GM12878 (cell line): ENCODE data around the gene XKRX. TPM values are rescaled to one million over a fixed set of nuclear protein-coding genes. Genes with fewer than 3 reads are reported as not detected.

Experiments used
- ATAC-seq: fragments of 200-7000 bp; cut with Tn5 transposase; 3 replicates; pipeline ENCODE4 v1.9.1; 2020; ENCODE audit warnings: mild to moderate bottlenecking, moderate library complexity
- BruUV-seq: library from RNA; stranded (reverse); fragments of 400-500 nt; replicated peaks from 2 replicates; lab custom pipeline; 2021; lab: Mats Ljungman, UMichigan
- CTCF ChIA-PET: fragments of 300-600 bp; sonication (Branson Sonifier 250); formaldehyde crosslinking; extraction: SDS; loops from one replicate; lab custom pipeline; 2021; ENCODE audit warnings: inconsistent platforms; lab: Yijun Ruan, JAX
- POLR2A ChIA-PET: fragments of 350-600 bp; formaldehyde crosslinking; extraction: SDS; loops from one replicate; lab custom pipeline; 2021; ENCODE audit warnings: inconsistent platforms; lab: Charles Lee
- RAD21 ChIA-PET: fragments of 300-600 bp; sonication (Branson Sonifier 250); formaldehyde crosslinking; loops from one replicate; lab custom pipeline; 2023; ENCODE audit warnings: antibody characterized with exemption; ENCODE audit not compliant: unreplicated experiment; lab: Charles Lee
- SMC1A ChIA-PET: fragments of 300-600 bp; sonication (Branson Sonifier 250); formaldehyde crosslinking; loops from one replicate; lab custom pipeline; 2023; ENCODE audit not compliant: unreplicated experiment, uncharacterized antibody; lab: Charles Lee
- DNase-seq: peaks from one replicate; pipeline ENCODE4 v3.0.0-alpha.2; 2011; ENCODE audit warnings: low read depth, low spot score
- FAIRE-seq: peaks from 3 replicates; lab custom pipeline; 2011; peaks lifted over from hg19 to GRCh38; lab: Jason Lieb, UNC
- H2AFZ ChIP-seq: 2 replicates; pipeline ENCODE4 v1.6.0; 2011; ENCODE audit warnings: low read depth, low read length, control low read depth; ENCODE audit not compliant: control insufficient read depth
- H3K27ac ChIP-seq: 2 replicates; pipeline ENCODE4 v1.5.1; 2011; ENCODE audit warnings: control low read depth; ENCODE audit not compliant: control insufficient read depth, insufficient read depth
- H3K27me3 ChIP-seq, 2 experiments: replicated peaks in 1 of 2; 2 replicates each; pipeline versions ENCODE4 v1.6.0 to v1.6.1; 2011; ENCODE audit warnings: low read length in 1 of 2; ENCODE audit not compliant: control insufficient read depth in 2 of 2, insufficient read depth in 2 of 2
- H3K36me3 ChIP-seq, 2 experiments: 2 replicates each; pipeline ENCODE4 v1.5.1; 2011; ENCODE audit warnings: low read length in 1 of 2; ENCODE audit not compliant: control insufficient read depth in 2 of 2, insufficient read depth in 2 of 2
- H3K4me1 ChIP-seq: 2 replicates; pipeline ENCODE4 v1.6.1; 2011; ENCODE audit warnings: mild to moderate bottlenecking, low read length, moderate library complexity, mixed read lengths; ENCODE audit not compliant: control insufficient read depth, insufficient read depth
- H3K4me2 ChIP-seq: 2 replicates; pipeline ENCODE4 v1.6.0; 2011; ENCODE audit warnings: control low read depth; ENCODE audit not compliant: control insufficient read depth, insufficient read depth
- H3K4me3 ChIP-seq: fragments of 200-600 bp; sonication (generic); 2 replicates; pipeline ENCODE4 v1.5.1; 2016
- H3K79me2 ChIP-seq: 2 replicates; pipeline ENCODE4 v1.6.0; 2011; ENCODE audit warnings: low read length; ENCODE audit not compliant: control insufficient read depth, insufficient read depth
- H3K9ac ChIP-seq: 2 replicates; pipeline ENCODE4 v1.8.0; 2011; ENCODE audit warnings: low read length, control low read depth, mixed read lengths; ENCODE audit not compliant: control insufficient read depth, insufficient read depth
- H3K9me3 ChIP-seq: replicated peaks from 3 replicates; pipeline ENCODE4 v1.5.1; 2011; ENCODE audit warnings: mild to moderate bottlenecking, low read length; ENCODE audit not compliant: control insufficient read depth, insufficient read depth
- H4K20me1 ChIP-seq: 2 replicates; pipeline ENCODE4 v1.6.0; 2011; ENCODE audit not compliant: control insufficient read depth, insufficient read depth
- ATF2 ChIP-seq: IDR thresholded peaks from 2 replicates; pipeline ENCODE4 v1.6.1; 2012; ENCODE audit warnings: low read length, inconsistent platforms
- ATF7 ChIP-seq: fragments of 450-650 bp; IDR thresholded peaks from 2 replicates; pipeline ENCODE4 v1.6.1; 2016; ENCODE audit warnings: low read depth, mild to moderate bottlenecking
- CBX3 ChIP-seq: fragments of 200-600 bp; sonication (generic); IDR thresholded peaks from 2 replicates; pipeline ENCODE4 v1.6.1; 2016; ENCODE audit warnings: low read depth, borderline replicate concordance
- ELK1 ChIP-seq: IDR thresholded peaks from 2 replicates; pipeline ENCODE4 v1.6.1; 2012; ENCODE audit warnings: low read depth, low read length, improper control_type of control experiment
- GABPA ChIP-seq: IDR thresholded peaks from 2 replicates; pipeline ENCODE4 v1.6.1; 2014; ENCODE audit warnings: antibody characterized with exemption, low read depth, mild to moderate bottlenecking, inconsistent platforms
- HDAC6 ChIP-seq: fragments of 200-600 bp; sonication (generic); IDR thresholded peaks from one replicate; pipeline ENCODE4 v1.8.0; 2017; ENCODE audit warnings: antibody characterized with exemption; ENCODE audit not compliant: unreplicated experiment
- IRF4 ChIP-seq: IDR thresholded peaks from 2 replicates; pipeline ENCODE4 v1.6.1; 2011; ENCODE audit warnings: low read depth, low read length
- JUNB ChIP-seq: IDR thresholded peaks from 2 replicates; pipeline ENCODE4 v1.6.1; 2016; ENCODE audit warnings: antibody characterized with exemption, mild to moderate bottlenecking
- KDM1A ChIP-seq: fragments of 200-600 bp; sonication (generic); IDR thresholded peaks from 2 replicates; pipeline ENCODE4 v1.6.1; 2016; ENCODE audit warnings: borderline replicate concordance
- MEF2A ChIP-seq: IDR thresholded peaks from 2 replicates; pipeline ENCODE4 v1.6.1; 2011; ENCODE audit warnings: low read depth, mild to moderate bottlenecking, low read length, moderate library complexity; ENCODE audit not compliant: insufficient read depth
- PML ChIP-seq: IDR thresholded peaks from 2 replicates; pipeline ENCODE4 v1.6.1; 2012; ENCODE audit warnings: low read length, inconsistent platforms
- POLR2A ChIP-seq: IDR thresholded peaks from 2 replicates; pipeline ENCODE4 v1.6.1; 2011; ENCODE audit warnings: low read depth, mild to moderate bottlenecking, low read length
- RAD21 ChIP-seq: IDR thresholded peaks from 2 replicates; pipeline ENCODE4 v1.6.1; 2011; ENCODE audit warnings: mild to moderate bottlenecking, low read depth, low read length, moderate library complexity; ENCODE audit not compliant: insufficient read depth
- RELA ChIP-seq: fragments of 450-650 bp; IDR thresholded peaks from 2 replicates; pipeline ENCODE4 v1.8.0; 2014; ENCODE audit warnings: borderline replicate concordance; ENCODE audit not compliant: partially characterized antibody
- REST ChIP-seq: IDR thresholded peaks from 2 replicates; pipeline ENCODE4 v1.6.1; 2012; ENCODE audit warnings: mild to moderate bottlenecking, low read depth, low read length
- TCF7 ChIP-seq: IDR thresholded peaks from 2 replicates; pipeline ENCODE4 v1.6.1; 2014; ENCODE audit warnings: antibody characterized with exemption, borderline replicate concordance
- ZNF207 ChIP-seq: fragments of 450-650 bp; IDR thresholded peaks from 2 replicates; pipeline ENCODE4 v1.6.1; 2014; ENCODE audit warnings: antibody characterized with exemption, mild to moderate bottlenecking, borderline replicate concordance
- WGBS: methylation state at CpG from one replicate; pipeline ENCODE4 v1.1.6; 2016; ENCODE audit warnings: low lambda C conversion rate; ENCODE audit not compliant: insufficient replicate concordance, insufficient coverage; ENCODE audit errors: missing lambda C conversion rate; 5-methylcytosine and 5-hydroxymethylcytosine counted together
- in situ Hi-C: fragments of 300-500 bp; cut with MboI; formaldehyde crosslinking; loops from 9 replicates; pipeline ENCODE4 v1.14.3; 2018; ENCODE audit warnings: mixed read lengths
- intact Hi-C: fragments of 100-400 bp; cut with micrococcal nuclease; formaldehyde crosslinking; loops from one replicate; pipeline ENCODE4 v1.14.2; 2022; ENCODE audit not compliant: unreplicated experiment
- polyA plus RNA-seq, 11 experiments: library from polyadenylated mRNA; depleted of rRNA in 4 of 11; unstranded in 6 of 11; stranded (reverse) in 5 of 11; fragments of >200 nt; fragmentation: Nextera tagmentation in 4 of 11; fragmentation: Illumina TruSeq in 1 of 11; extraction: Ambion mirVana in 4 of 11; extraction: Trizol in 1 of 11; gene quantifications; 1 replicate in 1 of 11; 2 replicates in 10 of 11; pipeline versions ENCODE4 v1.2.1 to v1.2.3, GENCODE V29; 2011 to 2016; ENCODE audit warnings: inconsistent platforms in 2 of 11, missing spikeins in 2 of 11, low read depth in 1 of 11
- total RNA-seq, 4 experiments: library from RNA; depleted of rRNA in 3 of 4; stranded (reverse); fragments of >200 nt in 3 of 4; fragmentation: Illumina TruSeq in 1 of 4; extraction: Trizol in 1 of 4; gene quantifications; 2 replicates each; pipeline versions ENCODE4 v1.2.1 to v1.2.3, GENCODE V29; 2013 to 2021

XKRX gene
- total and polyA plus RNA-seq, 10 of the 15 experiments (the other 5 are each of a cell fraction or from before 2014, with no cell fraction given) = 0.07 to 0.30 (median 0.22) TPM; not detected in 4

GRCh38 chrX:100874325-100874724 is 54.4 kb downstream of the XKRX start, which contains the start of gene NOX1 (continued):
- TF ChIP-seq ATF2 (no peak), ZNF207 (no peak), CBX3 (no peak), RELA (no peak), ATF7 (no peak), RAD21 (no peak)

GRCh38 chrX:100871594-100872560 is 56.8 kb downstream of the XKRX start:
- Histone ChIP-seq H3K27ac (no peak overlapping the region), H3K4me1 (no peaks in the 10 kb centered on the region), H3K36me3 (no peaks in the 10 kb centered on the region), H4K20me1 (no peaks in the 10 kb centered on the region), H3K9ac (no peak overlapping the region), H3K9me3 (no peaks in the 10 kb centered on the region), H3K4me3 (no peak overlapping the region), H3K27me3 (no peaks in the 10 kb centered on the region; a peak in 1 of 4 replicates), H3K79me2 (no peaks in the 10 kb centered on the region), H2AFZ (no peak overlapping the region), H3K4me2 (no peak overlapping the region)
- FAIRE-seq (peak; percentile 44), ATAC-seq (no peak), DNase-seq (no peak)
- ChIA-PET SMC1A (no interaction called here), CTCF (no interaction called here), POLR2A (interaction anchor here (0.6 kb wide), 1 partner anchor 110 kb away, joined by 3 read pairs; no protein-coding TSS in a partner anchor), RAD21 (no interaction called here)
- intact Hi-C loops = no loop called here
- BruUV-seq = no TSS peak
- in situ Hi-C loops = no loop called here
- 49% methylated on average over 9 of the region's 9 CpGs for WGBS
- TF ChIP-seq GABPA (no peak), ELK1 (no peak), PML (no peak), JUNB (no peak), RELA (no peak), POLR2A (no peak), IRF4 (no peak), HDAC6 (no peak), MEF2A (no peak), REST (no peak), TCF7 (no peak), KDM1A (no peak)
